ENCODE data around the gene TNNT2. TPM values are rescaled to one million over a fixed set of nuclear protein-coding genes. Genes with fewer than 3 reads are reported as not detected.

Gene TNNT2
- total RNA-seq, 1 donor from 2014 or later = 21.3 TPM

DNA sequence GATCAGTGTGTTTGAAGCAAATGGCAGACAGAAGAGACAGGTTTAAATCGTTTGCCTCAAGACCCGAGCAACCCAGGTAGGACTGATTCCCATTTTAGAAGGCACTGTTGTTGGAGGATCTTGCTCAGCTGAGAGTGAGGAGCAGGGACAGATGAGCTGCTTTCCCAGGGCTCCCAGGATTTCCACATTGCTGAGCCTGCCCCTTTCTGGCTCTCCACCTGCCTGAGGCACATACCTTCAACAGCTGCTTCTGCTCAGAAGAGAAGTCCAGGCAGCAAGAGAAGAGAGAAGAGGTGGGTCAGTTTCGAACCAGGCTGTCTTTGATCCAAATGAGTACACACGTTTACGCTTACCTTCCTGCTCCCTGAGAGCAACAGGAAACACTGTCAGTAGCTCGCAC, 5.7 kb downstream of the TNNT2 start:
- DNase-seq (ENCODE audit: extremely low spot score, unreplicated experiment) = no peak
- Mint-ChIP-seq H3K27ac (peak overlapping the region; percentile 35), H3K4me3 (no peak overlapping the region), H3K36me3 (no peaks in the 10 kb centered on the region), H3K27me3 (peaks cover 29% of the 10 kb centered on the region), H3K4me1 (ENCODE audit: unreplicated experiment) (peaks cover 19% of the 10 kb centered on the region), H3K9me3 (no peaks in the 10 kb centered on the region)
- TF ChIP-seq, protein P1, sequence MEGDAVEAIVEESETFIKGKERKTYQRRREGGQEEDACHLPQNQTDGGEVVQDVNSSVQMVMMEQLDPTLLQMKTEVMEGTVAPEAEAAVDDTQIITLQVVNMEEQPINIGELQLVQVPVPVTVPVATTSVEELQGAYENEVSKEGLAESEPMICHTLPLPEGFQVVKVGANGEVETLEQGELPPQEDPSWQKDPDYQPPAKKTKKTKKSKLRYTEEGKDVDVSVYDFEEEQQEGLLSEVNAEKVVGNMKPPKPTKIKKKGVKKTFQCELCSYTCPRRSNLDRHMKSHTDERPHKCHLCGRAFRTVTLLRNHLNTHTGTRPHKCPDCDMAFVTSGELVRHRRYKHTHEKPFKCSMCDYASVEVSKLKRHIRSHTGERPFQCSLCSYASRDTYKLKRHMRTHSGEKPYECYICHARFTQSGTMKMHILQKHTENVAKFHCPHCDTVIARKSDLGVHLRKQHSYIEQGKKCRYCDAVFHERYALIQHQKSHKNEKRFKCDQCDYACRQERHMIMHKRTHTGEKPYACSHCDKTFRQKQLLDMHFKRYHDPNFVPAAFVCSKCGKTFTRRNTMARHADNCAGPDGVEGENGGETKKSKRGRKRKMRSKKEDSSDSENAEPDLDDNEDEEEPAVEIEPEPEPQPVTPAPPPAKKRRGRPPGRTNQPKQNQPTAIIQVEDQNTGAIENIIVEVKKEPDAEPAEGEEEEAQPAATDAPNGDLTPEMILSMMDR (conservative IDR thresholded peaks at IDR 0.05) = no peak

DNA sequence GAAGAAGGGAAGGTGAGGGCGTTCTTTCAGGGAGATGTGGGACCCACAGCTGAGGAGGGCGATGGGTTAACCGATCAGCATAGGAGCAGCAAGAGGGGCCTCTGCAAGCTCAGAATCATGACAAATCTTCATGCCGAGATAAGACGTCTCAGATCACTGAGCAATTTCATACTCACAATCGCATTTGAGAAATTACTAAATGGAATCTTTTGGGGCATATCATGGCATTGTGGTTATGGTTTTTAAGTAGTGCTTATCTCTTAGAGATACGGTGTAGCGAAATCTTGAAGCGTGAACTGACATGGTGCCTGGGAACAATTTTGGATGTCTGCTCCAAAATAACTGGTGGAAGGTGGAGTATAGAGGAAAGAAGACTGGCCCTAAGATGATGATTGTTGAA, 6.2 kb downstream of the TNNT2 start:
- Mint-ChIP-seq H3K27me3 (peaks cover 29% of the 10 kb centered on the region), H3K9me3 (no peaks in the 10 kb centered on the region), H3K27ac (no peak overlapping the region), H3K4me1 (ENCODE audit: unreplicated experiment) (peaks cover 16% of the 10 kb centered on the region), H3K4me3 (no peak overlapping the region), H3K36me3 (no peaks in the 10 kb centered on the region)
- no peak for DNase-seq (ENCODE audit: extremely low spot score, unreplicated experiment)
- TF ChIP-seq, protein P1 (conservative IDR thresholded peaks at IDR 0.05) = no peak

DNA sequence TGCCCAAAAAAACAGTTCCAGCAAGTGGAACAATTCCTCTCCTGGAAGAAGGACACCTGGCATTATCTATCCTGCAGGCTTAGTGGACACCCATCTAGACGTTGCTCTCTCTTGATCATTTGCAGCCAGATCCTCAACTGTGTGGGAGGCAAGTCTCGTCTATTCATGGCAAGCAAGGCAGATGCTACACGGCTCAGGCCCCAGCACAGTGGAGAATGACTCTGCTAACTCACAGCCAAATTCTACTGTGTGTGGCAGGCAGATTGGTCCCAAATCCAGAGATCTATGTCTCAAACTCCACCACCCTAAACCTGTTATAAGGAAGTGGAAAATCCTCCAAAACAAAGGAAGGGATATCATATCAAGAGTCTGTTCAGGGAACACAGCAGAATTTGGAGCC, 7.0 kb downstream of the TNNT2 start:
- TF ChIP-seq, protein P1 (conservative IDR thresholded peaks at IDR 0.05) = no peak
- DNase-seq (ENCODE audit: extremely low spot score, unreplicated experiment) = no peak
- Mint-ChIP-seq H3K9me3 (no peaks in the 10 kb centered on the region), H3K4me3 (no peak overlapping the region), H3K4me1 (ENCODE audit: unreplicated experiment) (peaks cover 13% of the 10 kb centered on the region), H3K27me3 (peaks cover 29% of the 10 kb centered on the region), H3K36me3 (no peaks in the 10 kb centered on the region), H3K27ac (no peak overlapping the region)

DNA sequence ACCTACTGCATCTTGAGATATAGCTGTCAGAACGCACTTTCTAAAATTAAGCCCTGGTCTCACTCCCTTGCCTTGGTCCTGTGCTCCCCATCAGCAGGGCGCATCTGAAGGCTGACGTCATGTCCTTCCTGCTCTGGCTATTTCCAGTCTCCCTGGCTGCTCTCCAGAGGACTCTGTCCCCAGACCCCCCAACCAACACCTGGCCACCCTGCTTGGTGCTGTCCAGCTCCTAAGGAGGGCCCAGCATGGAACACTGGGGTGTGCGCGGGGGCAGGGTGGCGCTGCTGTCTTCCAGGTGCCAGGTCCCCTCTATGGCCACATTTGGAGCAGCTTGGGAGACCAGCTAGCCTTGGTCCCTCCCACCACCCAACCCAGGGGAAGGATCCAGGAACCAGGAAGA, 8.3 kb downstream of the TNNT2 start:
- H3K4me3 Mint-ChIP-seq = no peak overlapping the region
- no peak overlapping the region for H3K27ac Mint-ChIP-seq
- H3K9me3 Mint-ChIP-seq = no peaks in the 10 kb centered on the region
- DNase-seq (ENCODE audit: extremely low spot score, unreplicated experiment) = no peak
- no peaks in the 10 kb centered on the region for H3K36me3 Mint-ChIP-seq
- peaks cover 8% of the 10 kb centered on the region for H3K4me1 Mint-ChIP-seq (ENCODE audit: unreplicated experiment)
- peaks cover 24% of the 10 kb centered on the region for H3K27me3 Mint-ChIP-seq
- TF ChIP-seq, protein P1 (conservative IDR thresholded peaks at IDR 0.05) = no peak

DNA sequence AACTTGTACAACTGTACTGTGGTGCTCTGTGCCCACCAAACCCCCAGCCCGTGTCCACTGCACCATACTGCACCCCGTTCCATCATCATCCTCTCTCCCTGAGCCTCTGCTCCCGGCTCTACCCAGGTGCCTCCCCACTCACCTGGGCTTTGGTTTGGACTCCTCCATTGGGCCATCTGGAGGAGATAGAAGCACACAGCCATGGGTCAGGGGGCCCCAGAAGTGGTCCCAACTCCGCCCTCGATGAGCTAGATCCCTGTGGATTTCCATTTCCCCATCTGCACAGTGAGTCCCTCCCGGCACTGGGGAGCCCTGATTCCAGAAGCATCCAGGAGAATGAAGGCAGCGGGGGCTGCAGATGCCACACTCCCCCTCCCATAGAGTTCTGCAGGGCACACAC, 10.8 kb downstream of the TNNT2 start:
- Mint-ChIP-seq H3K27me3 (peaks cover 15% of the 10 kb centered on the region), H3K4me3 (no peak overlapping the region), H3K4me1 (ENCODE audit: unreplicated experiment) (no peaks in the 10 kb centered on the region), H3K9me3 (no peaks in the 10 kb centered on the region), H3K27ac (no peak overlapping the region), H3K36me3 (no peaks in the 10 kb centered on the region)
- no peak for DNase-seq (ENCODE audit: extremely low spot score, unreplicated experiment)
- TF ChIP-seq, protein P1 (conservative IDR thresholded peaks at IDR 0.05) = no peak

DNA sequence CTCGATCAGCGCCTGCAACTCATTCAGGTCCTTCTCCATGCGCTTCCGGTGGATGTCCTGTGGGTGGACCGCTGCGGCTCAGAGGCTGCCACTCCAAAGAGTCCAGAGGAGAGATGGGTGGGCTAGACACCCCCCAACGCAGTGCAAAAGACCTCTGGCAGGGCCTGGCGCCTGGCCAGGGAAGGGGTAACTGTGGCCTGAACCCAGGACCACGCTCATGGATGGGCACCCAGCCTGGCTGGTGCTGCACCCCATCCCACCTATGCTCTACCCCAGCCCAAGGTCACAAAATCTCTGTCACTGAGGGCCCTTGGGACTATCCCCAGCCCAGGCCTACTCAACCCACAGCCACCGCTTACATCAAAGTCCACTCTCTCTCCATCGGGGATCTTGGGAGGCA, 12.2 kb downstream of the TNNT2 start:
- Mint-ChIP-seq H3K4me1 (ENCODE audit: unreplicated experiment) (no peaks in the 10 kb centered on the region), H3K27ac (no peak overlapping the region), H3K36me3 (no peaks in the 10 kb centered on the region), H3K9me3 (no peaks in the 10 kb centered on the region), H3K4me3 (no peak overlapping the region), H3K27me3 (peaks cover 12% of the 10 kb centered on the region)
- TF ChIP-seq, protein P1 (conservative IDR thresholded peaks at IDR 0.05) = no peak
- DNase-seq (ENCODE audit: extremely low spot score, unreplicated experiment) = no peak
